Parathyroid adenoma (tissue), 2 donors: ENCODE measurements around the gene GRM8.

Experiments
- H2AFZ ChIP-seq: fragments of 300-600 bp; sonication (generic); one replicate; pipeline ENCODE4 v1.7.0; 2017; ENCODE audit warnings: antibody characterized with exemption, mild to moderate bottlenecking
- H3K27ac ChIP-seq: fragments of 300-600 bp; sonication (generic); one replicate; pipeline ENCODE4 v1.7.0; 2017
- H3K27me3 ChIP-seq: fragments of 300-600 bp; sonication (generic); one replicate; pipeline ENCODE4 v1.7.0; 2017; ENCODE audit warnings: low read length; ENCODE audit not compliant: control insufficient read depth, insufficient read depth
- H3K36me3 ChIP-seq: fragments of 300-600 bp; sonication (generic); one replicate; pipeline ENCODE4 v1.7.0; 2017; ENCODE audit warnings: low read length; ENCODE audit not compliant: control insufficient read depth, insufficient read depth
- H3K4me1 ChIP-seq: fragments of 300-600 bp; sonication (generic); one replicate; pipeline ENCODE4 v1.7.0; 2017; ENCODE audit warnings: control low read depth
- H3K4me2 ChIP-seq: fragments of 300-600 bp; sonication (generic); one replicate; pipeline ENCODE4 v1.7.0; 2017; ENCODE audit warnings: low read length
- H3K4me3 ChIP-seq: fragments of 300-600 bp; sonication (generic); one replicate; pipeline ENCODE4 v1.7.0; 2017; ENCODE audit warnings: low read depth, low read length
- H3K79me2 ChIP-seq: fragments of 300-600 bp; sonication (generic); one replicate; pipeline ENCODE4 v1.7.0; 2017; ENCODE audit warnings: control low read depth
- H3K9ac ChIP-seq: fragments of 300-600 bp; sonication (generic); one replicate; pipeline ENCODE4 v1.7.0; 2017; ENCODE audit warnings: mild to moderate bottlenecking
- H3K9me3 ChIP-seq: fragments of 300-600 bp; sonication (generic); one replicate; pipeline ENCODE4 v1.7.0; 2017; ENCODE audit warnings: low read length; ENCODE audit not compliant: control insufficient read depth
- CTCF ChIP-seq: fragments of 300-600 bp; sonication (generic); IDR thresholded peaks from one replicate; pipeline ENCODE4 v1.7.0; 2017; ENCODE audit warnings: antibody characterized with exemption, mild to moderate bottlenecking
- donor health status: primary hyperparathyroidism.

Gene GRM8

GRCh38 chr7:126799541-126799940, 453.2 kb downstream of the GRM8 start:
- no peak overlapping the region for H3K27ac ChIP-seq
- no peaks in the 10 kb centered on the region for H3K4me1 ChIP-seq
- no peak overlapping the region for H3K4me2 ChIP-seq
- TF ChIP-seq CTCF, result no peak
- H3K9me3 ChIP-seq, result no peaks in the 10 kb centered on the region
- no peaks in the 10 kb centered on the region for H3K36me3 ChIP-seq
- no peak overlapping the region for H3K4me3 ChIP-seq
- H3K79me2 ChIP-seq, result no peaks in the 10 kb centered on the region
- no peaks in the 10 kb centered on the region for H3K27me3 ChIP-seq
- no peak overlapping the region for H3K9ac ChIP-seq
- no peak overlapping the region for H2AFZ ChIP-seq

- H2AFZ ChIP-seq, result no peak overlapping the region
- no peaks in the 10 kb centered on the region for H3K9me3 ChIP-seq
- H3K4me3 ChIP-seq, result no peak overlapping the region
- no peak for TF ChIP-seq CTCF
- no peaks in the 10 kb centered on the region for H3K79me2 ChIP-seq
- H3K27ac ChIP-seq, result no peak overlapping the region
- H3K4me1 ChIP-seq, result no peaks in the 10 kb centered on the region
- H3K4me2 ChIP-seq, result no peak overlapping the region
- H3K9ac ChIP-seq, result no peak overlapping the region
- H3K36me3 ChIP-seq, result no peaks in the 10 kb centered on the region
- no peaks in the 10 kb centered on the region for H3K27me3 ChIP-seq
Observed at GRCh38 chr7:126792521-126792920, 460.2 kb downstream of the GRM8 start.

GRCh38 chr7:126791306-126791705, 461.4 kb downstream of the GRM8 start:
- Histone ChIP-seq H3K4me1 (no peaks in the 10 kb centered on the region), H3K36me3 (no peaks in the 10 kb centered on the region), H3K27ac (no peak overlapping the region)

GRCh38 chr7:126790763-126791162, 462.0 kb downstream of the GRM8 start:
- Histone ChIP-seq H3K4me2 (no peak overlapping the region), H3K4me3 (no peak overlapping the region), H3K27me3 (no peaks in the 10 kb centered on the region), H3K9ac (no peak overlapping the region), H3K79me2 (no peaks in the 10 kb centered on the region), H2AFZ (no peak overlapping the region), H3K27ac (no peak overlapping the region), H3K36me3 (no peaks in the 10 kb centered on the region), H3K4me1 (no peaks in the 10 kb centered on the region), H3K9me3 (no peaks in the 10 kb centered on the region)
- no peak for TF ChIP-seq CTCF

More at GRCh38 chr7:126791306-126791705, 461.4 kb downstream of the GRM8 start:
- no peaks in the 10 kb centered on the region for H3K79me2 ChIP-seq
- H3K4me3 ChIP-seq, result no peak overlapping the region
- H2AFZ ChIP-seq, result no peak overlapping the region
- H3K27me3 ChIP-seq, result no peaks in the 10 kb centered on the region
- TF ChIP-seq CTCF, result no peak
- H3K4me2 ChIP-seq, result no peak overlapping the region
- H3K9ac ChIP-seq, result no peak overlapping the region
- no peaks in the 10 kb centered on the region for H3K9me3 ChIP-seq

- no peak overlapping the region for H3K9ac ChIP-seq
- no peaks in the 10 kb centered on the region for H3K27me3 ChIP-seq
- H3K36me3 ChIP-seq, result no peaks in the 10 kb centered on the region
- no peaks in the 10 kb centered on the region for H3K4me1 ChIP-seq
- no peaks in the 10 kb centered on the region for H3K79me2 ChIP-seq
- no peak overlapping the region for H3K4me2 ChIP-seq
- no peak for TF ChIP-seq CTCF
- H3K9me3 ChIP-seq, result no peaks in the 10 kb centered on the region
- no peak overlapping the region for H3K4me3 ChIP-seq
- no peak overlapping the region for H3K27ac ChIP-seq
- H2AFZ ChIP-seq, result no peak overlapping the region
Observed at GRCh38 chr7:126783613-126784012, 469.1 kb downstream of the GRM8 start.
